Gastroesophageal sphincter (tissue), 4 donors: ENCODE measurements around the gene QPRT. TPM values are rescaled to one million over a fixed set of nuclear protein-coding genes. Genes with fewer than 3 reads are reported as not detected.
"Not testable (repeated sequence)": the region's sequence is repeated elsewhere in the genome, so short reads cannot be mapped to it uniquely, and the experiment has no call there.

Experiments
- ATAC-seq: fragments of 150-250 bp; one replicate; pipeline ENCODE4 v1.9.1; 2016; ENCODE audit warnings: mild to moderate bottlenecking, moderate library complexity
- H3K27ac ChIP-seq, 4 donors: fragments of 200-600 bp; sonication (generic) in 3 of 4; 1 replicate in 3 of 4; 2 replicates in 1 of 4; pipeline ENCODE4 v1.5.1; 2016 to 2019
- H3K27me3 ChIP-seq: fragments of 200-600 bp; sonication (generic); one replicate; pipeline ENCODE4 v1.5.1; 2019
- H3K36me3 ChIP-seq, 2 donors: fragments of 200-600 bp; sonication (generic); one replicate each; pipeline ENCODE4 v1.5.1; 2019; ENCODE audit warnings: control low read depth in 1 of 2
- H3K4me1 ChIP-seq, 3 donors: fragments of 200-600 bp; sonication (generic); 1 replicate in 2 of 3; 2 replicates in 1 of 3; pipeline ENCODE4 v1.5.1; 2016 to 2019; ENCODE audit warnings: control low read depth in 2 of 3
- H3K4me3 ChIP-seq, 2 donors: fragments of 200-600 bp; sonication (generic); one replicate each; pipeline ENCODE4 v1.5.1; 2019; ENCODE audit warnings: mild to moderate bottlenecking in 1 of 2, moderate library complexity in 1 of 2
- H3K9me3 ChIP-seq, 3 donors: fragments of 200-600 bp; sonication (generic); one replicate each; pipeline ENCODE4 v1.5.1; 2017 to 2019; ENCODE audit warnings: control low read depth in 2 of 3
- CTCF ChIP-seq, 4 experiments: fragments of 200-600 bp in 2 of 4; fragments of 450-650 bp in 2 of 4; sonication (generic) in 1 of 4; IDR thresholded peaks; one replicate each; pipeline ENCODE4 v1.5.1; 2017 to 2019; ENCODE audit warnings: antibody characterized with exemption in 4 of 4, mild to moderate bottlenecking in 2 of 4, moderate library complexity in 2 of 4
- EP300 ChIP-seq: sonication (generic); formaldehyde crosslinking; IDR thresholded peaks from one replicate; pipeline ENCODE4 v1.6.1; 2017; ENCODE audit warnings: antibody characterized with exemption, mild to moderate bottlenecking
- POLR2A ChIP-seq, 2 donors: fragments of 450-650 bp; IDR thresholded peaks; one replicate each; pipeline ENCODE4 v1.6.1; 2017; ENCODE audit warnings: antibody characterized with exemption in 2 of 2, mild to moderate bottlenecking in 2 of 2, moderate library complexity in 1 of 2
- POLR2AphosphoS5 ChIP-seq: sonication (generic); formaldehyde crosslinking; IDR thresholded peaks from one replicate; pipeline ENCODE4 v1.6.1; 2017; ENCODE audit warnings: antibody characterized with exemption
- WGBS, 2 donors: methylation state at CpG; one replicate each; pipeline ENCODE4 v1.1.5; 2018; ENCODE audit warnings: low coverage in 1 of 2; 5-methylcytosine and 5-hydroxymethylcytosine counted together
- total RNA-seq, 4 donors: library from RNA; depleted of rRNA; stranded (reverse); fragments of >200 nt; gene quantifications; one replicate each; pipeline ENCODE4 v1.1.0, GENCODE V29; 2016

Gene QPRT
- total RNA-seq, 4 donors from 2014 or later = 0.62 to 6.7 (median 4.3) TPM

- H3K27me3 ChIP-seq = no peaks in the 10 kb centered on the region
- WGBS, 2 donors = 62 to 65% methylated on average over 15 of the region's 16 CpGs
- H3K4me1 ChIP-seq = peaks cover 0 to 8% (median 0%) of the 10 kb centered on the region in 3 donors
- H3K27ac ChIP-seq = no peak overlapping the region
- no peak for TF ChIP-seq POLR2AphosphoS5
- no peak for TF ChIP-seq POLR2A (IDR thresholded peaks at IDR 0.05)
- no peak for TF ChIP-seq CTCF (IDR thresholded peaks at IDR 0.05)
- no peak for TF ChIP-seq EP300
- no peak overlapping the region for H3K4me3 ChIP-seq
- H3K36me3 ChIP-seq = no peaks in the 10 kb centered on the region
- ATAC-seq = no peak
- no peaks in the 10 kb centered on the region for H3K9me3 ChIP-seq
These were observed 30.1 kb downstream of the QPRT start for GRCh38 chr16:29708917-29709600.

GRCh38 chr16:29709657-29710056 lies 30.7 kb downstream of the QPRT start:
- WGBS, 2 donors = 46 to 61% methylated on average over 4 to 6 of the region's 6 CpGs
- not testable (repeated sequence) for H3K4me1 ChIP-seq, H3K27me3 ChIP-seq, ATAC-seq, H3K4me3 ChIP-seq, H3K36me3 ChIP-seq, H3K9me3 ChIP-seq, H3K27ac ChIP-seq

GRCh38 chr16:29710227-29711219 lies 31.5 kb downstream of the QPRT start:
- peak; percentile 78 for ATAC-seq
- peak; percentile 48 to 72 (median 63) for TF ChIP-seq CTCF (IDR thresholded peaks at IDR 0.05)
- no peak for TF ChIP-seq POLR2A (IDR thresholded peaks at IDR 0.05)
- WGBS, 2 donors = 44 to 53% methylated on average over 16 to 17 of the region's 17 CpGs
- H3K4me1 ChIP-seq = peaks cover 0 to 8% (median 0%) of the 10 kb centered on the region in 3 donors
- no peaks in the 10 kb centered on the region for H3K36me3 ChIP-seq
- H3K27ac ChIP-seq = no peak overlapping the region
- H3K27me3 ChIP-seq = no peaks in the 10 kb centered on the region
- no peaks in the 10 kb centered on the region for H3K9me3 ChIP-seq
- H3K4me3 ChIP-seq = no peak overlapping the region

GRCh38 chr16:29712809-29713208 lies 33.8 kb downstream of the QPRT start:
- WGBS, 2 donors = 75 to 80% methylated on average over 2 to 4 of the region's 4 CpGs
- no peak for ATAC-seq
- H3K4me3 ChIP-seq = no peak overlapping the region

More at GRCh38 chr16:29712809-29713208, 33.8 kb downstream of the QPRT start:
- no peaks in the 10 kb centered on the region for H3K27me3 ChIP-seq
- no peaks in the 10 kb centered on the region for H3K9me3 ChIP-seq
- TF ChIP-seq POLR2A (IDR thresholded peaks at IDR 0.05) (no peak), EP300 (no peak), POLR2AphosphoS5 (no peak), CTCF (IDR thresholded peaks at IDR 0.05) (no peak)
- no peaks in the 10 kb centered on the region for H3K36me3 ChIP-seq
- H3K4me1 ChIP-seq = peaks cover 0 to 8% (median 0%) of the 10 kb centered on the region in 3 donors
- H3K27ac ChIP-seq = no peak overlapping the region
